D721Med (cell line): ENCODE measurements around the gene SNX30.

Source experiments
- DNase-seq: peaks from one replicate; pipeline ENCODE4 v3.0.0; 2011; ENCODE audit warnings: low spot score; ENCODE audit not compliant: insufficient read length
- FAIRE-seq: peaks from 2 replicates; lab custom pipeline; 2011; peaks lifted over from hg19 to GRCh38; lab: Jason Lieb, UNC
- TF ChIP-seq, protein P1 (sequence below): IDR thresholded peaks from 2 replicates; pipeline ENCODE4 v1.5.1; 2012; ENCODE audit warnings: mild to moderate bottlenecking, control low read depth; ENCODE audit not compliant: insufficient read depth; ENCODE audit errors: missing control alignments

The SNX30 gene

DNA sequence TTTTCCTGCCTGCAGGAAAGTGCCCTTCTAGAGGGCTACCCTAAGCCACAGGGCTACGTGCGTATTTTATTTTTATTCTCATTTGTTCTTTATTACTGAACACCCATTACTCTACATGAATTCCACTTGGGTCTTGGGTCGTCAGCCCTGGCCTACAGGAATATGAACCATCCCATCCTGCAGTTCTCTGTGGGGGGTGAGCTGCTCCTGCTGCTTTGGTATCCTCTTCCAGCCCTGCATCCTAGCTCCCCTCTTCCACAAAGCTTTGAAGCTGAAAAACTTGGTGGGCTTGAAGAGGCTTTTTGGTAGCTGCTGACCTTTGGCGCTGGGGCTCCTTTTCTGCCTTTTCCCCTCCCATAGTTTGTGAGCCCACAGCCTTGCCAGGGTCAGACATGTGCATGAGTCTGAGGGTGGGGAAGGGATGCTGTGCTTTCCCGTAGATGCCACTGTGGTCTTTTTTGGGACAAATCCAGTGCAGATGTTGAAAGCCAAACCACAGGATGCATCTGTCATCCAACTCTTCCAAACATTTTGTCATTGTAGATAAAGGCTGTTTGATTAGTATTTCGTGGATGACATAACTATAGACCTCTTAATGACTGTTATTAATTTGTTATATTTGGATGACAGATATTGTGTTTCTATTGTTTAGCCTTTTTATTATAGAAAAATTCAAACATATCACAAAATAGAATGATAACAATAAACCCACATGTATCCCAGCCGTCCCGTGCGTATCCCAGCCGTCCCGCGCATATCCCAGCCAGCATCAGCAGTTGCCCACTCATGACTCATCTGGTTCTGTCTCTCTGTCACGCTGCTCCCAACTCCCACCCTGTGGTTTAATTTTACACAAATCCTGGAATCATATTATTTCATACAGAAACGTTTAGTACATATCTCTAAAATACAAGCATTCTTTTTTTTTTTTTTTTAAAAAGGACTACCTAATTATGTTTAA is 96.2 kb downstream of the SNX30 start:
- FAIRE-seq: no peak
- TF ChIP-seq, protein P1, sequence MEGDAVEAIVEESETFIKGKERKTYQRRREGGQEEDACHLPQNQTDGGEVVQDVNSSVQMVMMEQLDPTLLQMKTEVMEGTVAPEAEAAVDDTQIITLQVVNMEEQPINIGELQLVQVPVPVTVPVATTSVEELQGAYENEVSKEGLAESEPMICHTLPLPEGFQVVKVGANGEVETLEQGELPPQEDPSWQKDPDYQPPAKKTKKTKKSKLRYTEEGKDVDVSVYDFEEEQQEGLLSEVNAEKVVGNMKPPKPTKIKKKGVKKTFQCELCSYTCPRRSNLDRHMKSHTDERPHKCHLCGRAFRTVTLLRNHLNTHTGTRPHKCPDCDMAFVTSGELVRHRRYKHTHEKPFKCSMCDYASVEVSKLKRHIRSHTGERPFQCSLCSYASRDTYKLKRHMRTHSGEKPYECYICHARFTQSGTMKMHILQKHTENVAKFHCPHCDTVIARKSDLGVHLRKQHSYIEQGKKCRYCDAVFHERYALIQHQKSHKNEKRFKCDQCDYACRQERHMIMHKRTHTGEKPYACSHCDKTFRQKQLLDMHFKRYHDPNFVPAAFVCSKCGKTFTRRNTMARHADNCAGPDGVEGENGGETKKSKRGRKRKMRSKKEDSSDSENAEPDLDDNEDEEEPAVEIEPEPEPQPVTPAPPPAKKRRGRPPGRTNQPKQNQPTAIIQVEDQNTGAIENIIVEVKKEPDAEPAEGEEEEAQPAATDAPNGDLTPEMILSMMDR: no peak
- no peak for DNase-seq

DNA sequence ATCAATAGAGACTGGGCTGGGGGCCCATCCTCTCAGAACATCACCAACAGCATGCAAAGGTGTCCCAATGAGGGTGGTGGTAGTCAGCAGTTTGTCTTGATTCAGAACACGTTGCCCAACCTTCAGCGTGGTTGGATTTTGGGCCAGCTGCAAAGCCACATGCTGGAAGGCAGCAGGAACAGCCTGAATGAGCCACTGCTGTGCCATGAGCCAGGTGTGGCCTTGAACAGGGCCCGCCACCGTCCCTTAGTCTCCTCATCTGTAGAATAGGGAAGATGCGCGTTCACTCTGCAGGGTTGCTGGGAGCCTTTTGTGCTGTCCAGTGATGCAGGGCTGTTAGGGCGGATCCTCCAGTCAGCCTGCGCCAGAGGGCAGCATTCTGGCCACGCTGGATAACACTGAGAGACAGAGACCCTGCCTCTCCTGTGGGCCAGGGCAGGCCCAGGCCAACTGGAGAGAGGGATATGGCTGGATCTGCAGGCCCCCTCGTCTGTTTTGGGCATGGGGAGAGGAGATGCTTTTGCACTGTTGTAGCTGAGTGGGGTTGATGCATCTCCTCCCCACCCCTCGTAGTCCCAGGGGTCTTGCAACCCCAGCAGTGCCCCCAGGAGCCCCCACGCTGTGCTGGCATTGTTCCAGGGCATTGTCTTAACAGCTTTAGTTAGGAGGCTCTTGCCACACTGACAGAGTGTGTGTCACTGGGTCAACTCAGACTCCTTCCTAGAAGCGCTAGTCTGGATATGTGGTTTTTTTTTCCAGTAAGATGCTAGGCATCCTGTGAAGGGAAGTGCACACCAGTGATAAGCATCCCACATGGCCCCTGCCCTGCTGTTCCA is 98.0 kb downstream of the SNX30 start:
- TF ChIP-seq, protein P1: no peak
- DNase-seq (no peak), FAIRE-seq (no peak)

DNA sequence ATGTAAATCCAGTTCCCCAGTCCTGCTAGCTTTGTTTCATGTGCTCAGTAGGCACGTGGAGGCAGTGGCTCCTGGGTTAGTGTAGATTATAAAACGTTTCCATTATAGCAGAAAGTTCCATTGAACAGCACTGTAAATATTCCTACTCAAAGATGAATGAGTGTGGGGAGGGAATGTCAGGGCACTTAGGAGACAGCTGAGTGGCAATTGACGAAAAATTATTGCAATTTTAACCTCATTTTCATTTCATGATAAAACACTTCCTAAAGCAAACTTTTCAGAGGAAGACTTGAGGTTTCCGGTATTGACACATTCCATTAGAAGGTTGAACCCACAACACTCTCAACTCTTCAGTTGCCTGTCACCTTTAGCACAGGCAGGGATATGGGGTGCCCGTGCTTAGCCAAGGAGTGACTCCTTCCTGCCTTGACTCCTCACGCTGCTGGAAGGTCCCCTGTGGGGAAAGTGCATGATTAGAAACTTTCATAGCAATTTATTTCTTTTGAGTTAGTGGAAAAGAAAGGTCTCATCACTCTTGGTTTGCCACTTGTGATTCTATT is 98.9 kb downstream of the SNX30 start:
- TF ChIP-seq, protein P1: no peak
- DNase-seq: no peak
- FAIRE-seq: no peak

DNA sequence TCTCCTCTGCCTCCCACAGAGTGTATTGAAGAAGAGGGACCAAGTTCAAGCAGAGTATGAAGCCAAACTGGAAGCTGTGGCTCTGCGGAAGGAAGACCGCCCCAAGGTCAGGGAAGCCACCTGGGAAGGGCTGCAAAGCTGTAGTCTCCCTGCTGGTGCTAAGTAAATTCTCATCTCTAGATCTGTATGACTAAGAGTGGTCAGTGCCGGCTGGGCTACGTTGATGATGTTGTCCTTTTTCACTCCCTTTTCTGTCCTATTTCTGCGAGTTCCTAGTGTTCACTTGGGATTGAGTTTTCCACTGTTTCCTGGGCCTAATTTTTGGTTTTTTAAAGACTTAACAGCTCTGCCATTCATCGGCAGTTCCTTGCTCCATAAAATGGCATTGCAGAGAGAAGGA is 100.3 kb downstream of the SNX30 start:
- FAIRE-seq: no peak
- no peak for DNase-seq
- TF ChIP-seq, protein P1: no peak

DNA sequence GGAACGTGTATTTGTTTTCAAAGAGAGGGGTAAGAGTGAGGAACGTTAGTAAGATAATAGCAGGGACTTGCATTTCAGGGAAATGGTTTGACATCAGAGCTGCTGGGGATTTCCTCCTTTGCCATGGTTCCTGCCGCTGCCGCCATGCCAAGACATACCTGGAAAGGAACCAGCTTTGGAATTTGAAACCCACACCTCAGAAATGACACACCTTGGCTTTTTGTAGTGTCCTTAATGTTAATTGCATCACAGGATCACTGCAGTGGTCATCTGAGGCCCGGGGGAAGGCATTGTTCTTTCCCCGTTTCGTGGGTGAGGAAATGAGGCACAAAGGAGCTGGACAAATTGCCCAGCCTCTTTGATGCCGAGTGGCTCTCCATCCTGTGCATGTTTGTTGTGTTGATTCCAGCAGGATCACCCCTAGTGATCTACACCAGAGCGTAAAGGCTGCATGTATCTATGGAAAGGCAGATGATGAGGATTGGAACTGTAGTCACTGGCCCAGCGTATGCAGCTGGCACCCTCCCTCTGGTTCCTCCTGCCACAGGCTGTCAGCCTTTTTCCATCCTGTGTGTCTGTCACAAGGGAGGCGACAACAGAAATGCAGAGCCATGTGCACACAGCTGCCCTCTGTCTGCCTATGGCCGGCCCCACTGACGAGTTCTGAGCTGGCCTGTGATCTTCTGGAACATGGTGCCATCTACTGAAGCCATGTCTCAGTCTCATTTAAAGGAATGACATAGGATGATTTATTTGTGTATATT is 102.4 kb downstream of the SNX30 start:
- DNase-seq: no peak
- TF ChIP-seq, protein P1: no peak
- FAIRE-seq: no peak

DNA sequence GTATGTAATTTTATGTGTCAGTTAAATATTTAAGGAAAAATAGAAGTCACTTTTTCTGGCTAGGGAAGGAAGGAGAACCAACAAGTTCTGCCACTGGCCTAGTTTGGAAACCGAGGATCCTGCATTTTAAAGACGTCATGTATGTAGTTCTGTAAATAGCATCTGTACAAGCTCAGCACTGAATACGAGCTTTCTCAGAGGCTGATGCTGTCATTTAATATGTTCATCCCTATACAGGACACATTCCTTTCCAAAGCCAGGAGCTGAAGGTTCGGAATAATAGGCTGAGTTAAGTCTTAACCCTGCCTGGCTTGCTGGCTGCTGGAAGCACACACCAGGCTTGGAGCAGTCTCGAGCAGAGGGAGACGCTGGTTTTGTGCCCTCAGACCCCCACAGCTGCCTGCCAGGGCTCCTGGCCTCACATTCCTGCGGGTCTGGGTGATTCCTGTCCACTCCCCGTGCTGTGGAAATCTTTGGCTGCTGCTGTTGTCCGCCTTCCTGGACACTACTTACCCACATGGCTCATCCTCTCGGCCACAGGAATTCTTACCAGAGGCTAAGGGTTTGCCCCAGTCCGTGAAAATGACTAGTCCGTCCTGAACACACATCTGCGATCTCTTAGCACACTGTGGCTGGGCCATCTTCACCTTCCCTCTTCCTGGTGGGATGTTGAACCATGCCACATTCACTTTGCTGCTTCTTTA is 103.5 kb downstream of the SNX30 start:
- no peak for FAIRE-seq
- no peak for DNase-seq
- TF ChIP-seq, protein P1: no peak
